Measurements from ENCODE around the gene DNAI4.

DNA sequence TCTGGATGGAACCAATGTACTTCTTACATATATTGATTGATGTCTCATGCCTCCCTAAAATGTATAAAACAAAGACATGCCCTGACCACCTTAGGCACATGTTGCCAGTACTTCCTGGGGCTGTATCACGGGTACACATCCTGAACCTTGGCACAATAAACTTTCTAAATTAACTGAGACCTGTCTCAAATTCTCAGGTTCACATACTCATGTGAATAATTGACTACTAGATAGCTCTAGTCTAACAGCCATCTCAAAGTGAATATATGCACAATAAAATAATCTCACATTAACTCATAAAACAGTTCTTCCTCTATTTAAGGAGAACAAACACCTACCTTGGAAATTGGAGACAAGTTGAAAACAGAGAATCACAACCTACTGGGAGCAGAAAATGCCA lies 5.6 kb downstream of the DNAI4 start:
- TF ChIP-seq ZNF121 (CRISPR knock-in tag; IDR thresholded peaks at IDR 0.05): no peak
- TF ChIP-seq RELA (CRISPR knock-in tag; IDR thresholded peaks at IDR 0.05; ENCODE audit: borderline replicate concordance): no peak
- no peak for TF ChIP-seq NFYB (CRISPR knock-in tag; conservative IDR thresholded peaks at IDR 0.05; ENCODE audit: low read depth)
- TF ChIP-seq TEAD1 (CRISPR knock-in tag; IDR thresholded peaks at IDR 0.05): no peak
- TF ChIP-seq, protein P1, sequence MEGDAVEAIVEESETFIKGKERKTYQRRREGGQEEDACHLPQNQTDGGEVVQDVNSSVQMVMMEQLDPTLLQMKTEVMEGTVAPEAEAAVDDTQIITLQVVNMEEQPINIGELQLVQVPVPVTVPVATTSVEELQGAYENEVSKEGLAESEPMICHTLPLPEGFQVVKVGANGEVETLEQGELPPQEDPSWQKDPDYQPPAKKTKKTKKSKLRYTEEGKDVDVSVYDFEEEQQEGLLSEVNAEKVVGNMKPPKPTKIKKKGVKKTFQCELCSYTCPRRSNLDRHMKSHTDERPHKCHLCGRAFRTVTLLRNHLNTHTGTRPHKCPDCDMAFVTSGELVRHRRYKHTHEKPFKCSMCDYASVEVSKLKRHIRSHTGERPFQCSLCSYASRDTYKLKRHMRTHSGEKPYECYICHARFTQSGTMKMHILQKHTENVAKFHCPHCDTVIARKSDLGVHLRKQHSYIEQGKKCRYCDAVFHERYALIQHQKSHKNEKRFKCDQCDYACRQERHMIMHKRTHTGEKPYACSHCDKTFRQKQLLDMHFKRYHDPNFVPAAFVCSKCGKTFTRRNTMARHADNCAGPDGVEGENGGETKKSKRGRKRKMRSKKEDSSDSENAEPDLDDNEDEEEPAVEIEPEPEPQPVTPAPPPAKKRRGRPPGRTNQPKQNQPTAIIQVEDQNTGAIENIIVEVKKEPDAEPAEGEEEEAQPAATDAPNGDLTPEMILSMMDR (IDR thresholded peaks at IDR 0.05): no peak
- TF ChIP-seq, protein P2, sequence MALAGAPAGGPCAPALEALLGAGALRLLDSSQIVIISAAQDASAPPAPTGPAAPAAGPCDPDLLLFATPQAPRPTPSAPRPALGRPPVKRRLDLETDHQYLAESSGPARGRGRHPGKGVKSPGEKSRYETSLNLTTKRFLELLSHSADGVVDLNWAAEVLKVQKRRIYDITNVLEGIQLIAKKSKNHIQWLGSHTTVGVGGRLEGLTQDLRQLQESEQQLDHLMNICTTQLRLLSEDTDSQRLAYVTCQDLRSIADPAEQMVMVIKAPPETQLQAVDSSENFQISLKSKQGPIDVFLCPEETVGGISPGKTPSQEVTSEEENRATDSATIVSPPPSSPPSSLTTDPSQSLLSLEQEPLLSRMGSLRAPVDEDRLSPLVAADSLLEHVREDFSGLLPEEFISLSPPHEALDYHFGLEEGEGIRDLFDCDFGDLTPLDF (CRISPR knock-in tag; IDR thresholded peaks at IDR 0.05): no peak
